Bronchial epithelial cell (primary cell): ENCODE measurements around the gene C8A. TPM values are rescaled to one million over a fixed set of nuclear protein-coding genes. Genes with fewer than 3 reads are reported as not detected.
A peak's percentile ranks its signal among the peaks of the same experiment; 100 is the strongest.

Experiments
- DNase-seq: peaks from one replicate; pipeline ENCODE4 v3.0.0-alpha.2; 2010; ENCODE audit warnings: low read depth
- FAIRE-seq: peaks from 2 replicates; lab custom pipeline; 2011; peaks lifted over from hg19 to GRCh38; lab: Jason Lieb, UNC
- H3K27me3 ChIP-seq: 2 replicates; pipeline ENCODE4 v1.5.1; 2011; ENCODE audit warnings: low read length; ENCODE audit not compliant: control insufficient read depth, insufficient read depth
- H3K36me3 ChIP-seq: 2 replicates; pipeline ENCODE4 v1.5.1; 2011; ENCODE audit warnings: low read length; ENCODE audit not compliant: control insufficient read depth, insufficient read depth
- H3K4me3 ChIP-seq: 2 replicates; pipeline ENCODE4 v1.5.1; 2011; ENCODE audit warnings: mild to moderate bottlenecking, low read depth, low read length, control low read depth
- CTCF ChIP-seq: IDR thresholded peaks from 2 replicates; pipeline ENCODE4 v1.5.1; 2011; ENCODE audit warnings: mild to moderate bottlenecking, moderate library complexity, low read length, control low read depth, inconsistent platforms; ENCODE audit not compliant: insufficient read depth, severe bottlenecking
- total RNA-seq: library from RNA; depleted of rRNA; stranded (reverse); fragments of >200 nt; gene quantifications from 2 replicates; pipeline ENCODE4 v1.2.1, GENCODE V29; 2014

The C8A gene
- total RNA-seq, 1 donor from 2014 or later = not detected

- no peak for TF ChIP-seq CTCF
- no peak for DNase-seq
- H3K27me3 ChIP-seq = no peaks in the 10 kb centered on the region
- H3K4me3 ChIP-seq = no peak overlapping the region
- FAIRE-seq = no peak
- H3K36me3 ChIP-seq = no peaks in the 10 kb centered on the region
These were observed 8.8 kb downstream of the C8A start for GRCh38 chr1:56863265-56863992.

- H3K27me3 ChIP-seq = no peaks in the 10 kb centered on the region
- no peaks in the 10 kb centered on the region for H3K36me3 ChIP-seq
- H3K4me3 ChIP-seq = no peak overlapping the region
- FAIRE-seq (no peak), DNase-seq (peak; percentile 53)
- TF ChIP-seq CTCF = no peak
These were observed 9.8 kb downstream of the C8A start for GRCh38 chr1:56864430-56864829.

GRCh38 chr1:56866656-56867055 is 12.1 kb downstream of the C8A start:
- FAIRE-seq = no peak

GRCh38 chr1:56867491-56867890 is 12.9 kb downstream of the C8A start:
- Histone ChIP-seq H3K4me3 (no peak overlapping the region), H3K36me3 (no peaks in the 10 kb centered on the region), H3K27me3 (no peaks in the 10 kb centered on the region)
- FAIRE-seq (no peak), DNase-seq (peak; percentile 43)
- no peak for TF ChIP-seq CTCF

More at GRCh38 chr1:56866656-56867055, 12.1 kb downstream of the C8A start:
- DNase-seq = peak; percentile 72
- Histone ChIP-seq H3K27me3 (no peaks in the 10 kb centered on the region), H3K36me3 (no peaks in the 10 kb centered on the region), H3K4me3 (no peak overlapping the region)
- no peak for TF ChIP-seq CTCF

- FAIRE-seq (no peak), DNase-seq (no peak)
- H3K36me3 ChIP-seq = no peaks in the 10 kb centered on the region
- no peak for TF ChIP-seq CTCF
- no peaks in the 10 kb centered on the region for H3K27me3 ChIP-seq
- H3K4me3 ChIP-seq = no peak overlapping the region
These were observed 14.2 kb downstream of the C8A start for GRCh38 chr1:56868761-56869160.

- Histone ChIP-seq H3K27me3 (no peaks in the 10 kb centered on the region), H3K4me3 (no peak overlapping the region), H3K36me3 (no peaks in the 10 kb centered on the region)
- FAIRE-seq (no peak), DNase-seq (peak; percentile 47)
- TF ChIP-seq CTCF = no peak
These were observed 18.0 kb downstream of the C8A start for GRCh38 chr1:56872597-56872996.
